Stimulated activated CD4-positive, alpha-beta T cell treated with anti-CD3 and anti-CD28 coated beads, TNF-alpha, amount 100 ng/mL, for 4 hours (primary cell): Measurements from ENCODE around the gene DOK3.

Source experiments
- DNase-seq, 3 experiments: peaks; one replicate each; pipeline ENCODE4 v3.0.0-alpha.2; 2020; ENCODE audit warnings: low read depth in 3 of 3

Gene DOK3

DNA sequence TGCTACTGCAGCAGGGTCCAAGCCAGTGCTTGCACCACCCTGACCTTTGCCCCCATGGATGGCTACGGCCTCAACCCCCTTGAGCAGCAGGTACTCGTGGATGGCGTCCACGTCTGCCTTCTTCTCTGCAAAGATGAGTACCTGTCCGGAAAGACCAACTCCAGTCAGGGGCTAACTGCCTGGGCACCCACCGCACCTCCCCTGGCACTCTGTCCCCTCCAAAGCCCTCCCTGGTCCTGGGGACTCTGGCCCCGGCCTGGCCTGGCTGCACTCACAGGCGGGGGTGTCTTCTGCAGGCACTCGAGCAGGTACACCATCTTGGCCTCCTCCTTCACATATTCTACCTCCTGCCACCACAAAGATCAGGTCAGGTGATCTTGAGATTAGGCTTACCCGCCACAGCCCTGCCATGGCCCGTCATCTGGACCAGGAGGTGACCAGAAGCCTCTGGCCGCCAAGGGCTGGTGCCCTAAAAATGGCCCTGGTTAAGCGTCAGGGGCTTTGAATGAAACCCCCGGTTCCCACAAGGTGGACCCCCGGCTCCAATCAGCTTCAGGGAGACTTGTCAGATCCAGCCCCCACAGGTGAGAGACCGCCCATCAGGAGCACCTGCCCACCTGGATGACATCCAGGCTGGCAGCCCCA, 3.2 kb upstream of the DOK3 start:
- DNase-seq: no peak

DNA sequence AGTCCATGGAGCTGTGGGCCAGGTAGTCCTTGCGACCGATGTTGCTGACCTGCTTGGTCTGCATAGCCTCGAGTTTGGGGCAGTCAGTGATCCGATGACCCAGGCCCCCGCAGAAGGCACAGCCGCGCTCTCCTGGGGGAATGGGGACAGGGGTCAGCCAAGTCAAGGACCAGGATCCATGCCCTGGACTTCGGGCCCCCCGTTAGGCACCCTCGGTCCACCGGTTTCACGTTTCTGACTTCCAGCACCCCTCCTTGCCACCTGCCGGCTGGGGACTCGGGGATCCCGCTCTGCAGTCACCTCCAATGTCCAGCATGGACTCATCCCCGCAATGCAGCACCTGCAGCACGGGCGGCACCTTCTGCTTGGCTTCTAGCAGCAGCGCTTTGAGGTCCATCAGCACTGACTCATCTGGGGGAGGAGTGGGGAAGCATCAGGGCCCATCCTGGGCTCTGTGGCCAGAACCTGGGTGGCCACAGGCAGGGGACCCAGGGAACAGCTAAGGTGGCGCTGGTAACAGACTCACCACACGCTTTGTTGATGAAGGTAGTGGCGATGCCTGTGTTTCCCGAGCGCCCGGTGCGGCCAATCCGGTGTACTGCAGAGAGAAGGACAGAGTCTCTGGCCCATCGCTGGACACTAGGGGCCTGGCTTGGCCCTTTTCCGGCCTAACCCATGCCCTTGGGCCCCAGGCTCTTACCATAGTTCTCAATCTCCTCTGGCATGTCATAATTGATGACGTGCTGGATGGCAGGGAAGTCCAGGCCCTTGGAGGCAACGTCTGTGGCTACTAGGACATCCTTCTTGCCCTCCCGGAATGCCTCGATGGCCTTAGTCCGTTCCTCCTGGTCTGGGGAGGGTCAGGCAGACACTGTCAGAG, 2.4 kb upstream of the DOK3 start:
- no peak for DNase-seq

DNA sequence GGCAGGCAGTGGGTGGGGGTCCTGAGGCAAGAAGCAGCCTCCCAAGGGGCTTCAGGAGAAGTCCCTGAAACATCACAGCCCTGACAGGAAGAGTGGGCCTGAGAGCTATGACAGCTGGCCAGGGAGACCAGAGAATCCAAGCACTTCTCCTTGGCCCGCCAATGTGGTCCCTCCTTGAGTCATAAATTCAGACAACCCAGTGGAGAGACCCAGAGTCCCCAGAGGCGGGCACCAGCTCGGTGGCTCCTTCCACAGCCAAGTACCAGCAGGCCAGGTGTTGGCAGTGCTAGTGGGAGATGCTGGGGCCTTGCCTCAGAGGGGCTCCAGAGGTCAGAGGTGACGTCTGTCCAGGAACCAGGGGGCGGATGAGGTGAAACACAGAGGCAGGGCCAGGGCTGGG, 1.6 kb upstream of the DOK3 start:
- DNase-seq: no peak

DNA sequence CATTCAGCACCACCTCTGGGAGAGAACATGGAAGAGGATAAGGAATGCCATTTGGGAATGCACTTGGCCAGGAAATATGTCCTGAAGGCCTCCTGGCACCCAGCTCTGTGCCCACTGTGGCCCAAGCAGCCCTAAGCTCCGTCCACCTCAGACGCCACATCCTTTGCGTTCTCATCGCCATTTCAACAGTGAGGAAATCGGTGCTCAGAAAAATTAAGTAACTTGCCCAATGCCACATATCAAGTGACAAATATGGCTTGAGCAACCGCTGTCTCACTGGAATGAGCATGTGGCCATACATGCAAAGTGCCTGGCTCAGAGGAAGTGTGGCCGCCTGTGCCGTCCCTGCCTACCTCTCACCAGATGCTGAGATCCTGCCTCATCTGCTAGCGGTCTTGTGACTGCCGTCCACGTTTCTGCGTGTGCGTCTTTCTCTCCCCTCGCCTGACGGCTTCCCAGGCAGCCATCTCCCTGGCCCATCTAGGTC, 984 bp upstream of the DOK3 start:
- DNase-seq: no peak

DNA sequence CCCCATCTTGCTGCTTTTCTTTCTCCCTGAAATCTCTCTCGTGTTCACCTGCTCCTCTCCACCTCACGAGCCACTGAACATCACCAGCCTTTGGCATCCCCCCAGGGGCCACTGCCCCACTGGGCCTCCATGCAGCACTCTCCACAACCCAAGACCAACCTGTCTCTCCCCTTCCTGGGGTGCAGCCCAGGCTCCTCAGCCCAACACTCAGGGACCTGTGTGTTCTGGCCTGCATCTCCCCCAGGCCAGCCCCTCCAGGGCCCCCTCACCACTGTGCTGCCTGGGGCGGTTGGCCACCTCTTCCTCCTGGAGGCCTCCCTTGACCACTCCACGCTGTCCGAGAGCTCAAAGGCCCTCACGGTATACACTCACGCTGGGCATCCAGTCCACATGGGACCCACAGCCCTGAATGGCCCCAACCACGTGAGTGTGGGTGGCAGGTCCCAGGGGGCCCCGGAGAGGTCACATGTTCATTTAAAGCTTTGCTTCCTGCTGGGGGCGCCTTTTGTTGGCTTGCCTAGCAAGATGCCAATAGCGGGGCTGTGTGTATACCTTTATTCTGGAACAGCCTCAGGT, 453 bp upstream of the DOK3 start:
- DNase-seq: no peak

DNA sequence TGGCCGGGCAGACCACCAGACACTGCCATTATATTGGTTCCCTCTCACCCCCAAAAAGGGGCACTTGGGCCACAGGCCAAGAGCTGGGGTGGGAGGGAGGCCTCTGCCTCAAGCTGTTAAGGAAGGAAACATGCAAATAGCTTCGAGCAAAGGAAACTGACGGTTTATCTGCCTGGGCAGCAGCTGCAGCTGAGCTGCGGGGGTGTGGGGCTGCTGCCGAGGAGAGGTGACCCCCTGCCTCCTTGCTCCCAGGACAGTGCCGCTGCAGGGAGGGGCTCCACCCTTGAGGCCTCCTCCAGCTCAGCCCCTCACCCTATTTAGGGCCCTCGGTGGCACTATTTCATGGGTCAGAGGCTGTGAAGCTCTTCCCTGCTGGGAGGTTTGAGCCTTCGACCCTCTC, 789 bp downstream of the DOK3 start:
- no peak for DNase-seq

DNA sequence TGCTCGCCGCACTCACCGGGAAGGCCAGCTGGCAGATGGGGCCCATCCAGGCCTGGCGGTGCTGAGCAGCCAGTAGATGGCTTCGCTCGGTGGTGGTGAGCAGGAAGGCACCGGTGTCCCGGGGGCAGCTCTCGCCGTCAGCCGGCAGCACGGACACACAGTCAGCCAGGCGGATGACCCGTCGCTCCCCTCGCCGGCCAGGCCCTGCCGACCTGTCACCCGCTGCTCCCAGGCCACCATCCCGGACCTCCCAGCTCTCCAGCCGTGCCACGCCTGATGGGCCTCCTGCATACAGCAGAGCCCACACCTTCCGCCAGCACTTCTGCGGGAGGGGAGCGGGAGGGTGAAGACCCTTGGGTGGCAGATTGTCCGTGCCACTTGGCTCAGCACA, 1.4 kb downstream of the DOK3 start:
- DNase-seq: no peak

DNA sequence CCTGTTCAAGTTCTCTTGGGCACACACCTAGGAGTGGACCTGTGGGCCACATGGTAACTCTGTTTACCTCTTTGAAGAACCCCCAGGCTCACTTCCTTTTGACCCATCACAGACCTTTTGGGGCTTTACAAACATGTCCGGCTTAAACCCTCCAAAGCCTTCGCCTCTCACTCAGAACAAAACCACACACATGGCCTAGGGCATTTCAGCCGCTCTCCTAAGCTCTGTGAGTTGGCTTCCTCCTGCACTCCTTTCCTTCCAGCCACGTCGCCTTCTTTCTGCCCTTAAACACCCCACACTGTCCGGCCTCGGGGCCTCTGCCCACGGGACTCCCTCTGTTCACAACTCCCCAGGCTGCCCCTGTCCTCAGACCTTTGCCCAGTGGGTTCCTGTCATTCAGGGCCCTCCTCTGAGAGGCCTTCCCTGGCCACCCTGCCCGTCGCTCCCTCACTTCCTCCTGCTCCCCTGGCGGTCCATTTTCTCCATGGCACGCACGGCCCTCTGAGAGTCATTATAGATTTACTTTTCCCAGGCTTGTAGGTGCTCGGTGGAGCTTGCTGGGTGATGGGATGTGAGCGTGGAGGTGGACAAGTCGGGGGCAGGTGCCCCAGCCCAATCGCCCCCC, 1.9 kb downstream of the DOK3 start:
- DNase-seq: no peak

DNA sequence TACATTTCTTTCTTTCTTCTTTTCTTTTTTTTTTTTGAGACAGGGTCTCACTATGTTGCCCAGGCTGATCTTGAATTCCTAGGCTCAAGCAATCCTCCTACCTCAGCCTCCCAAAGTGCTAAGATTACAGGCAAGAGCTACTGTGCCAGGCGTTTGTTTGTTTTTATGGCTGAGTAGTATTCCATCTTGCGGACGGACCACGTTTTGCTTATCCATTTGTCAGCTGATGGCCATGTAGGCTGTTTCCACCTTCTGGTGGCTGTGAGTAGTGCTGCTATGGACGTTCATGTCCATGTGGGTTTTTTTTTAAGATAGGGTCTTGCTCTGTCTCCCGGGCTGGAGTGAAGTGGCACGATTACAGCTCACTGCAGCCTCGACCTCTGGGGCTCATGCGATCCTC, 2.5 kb downstream of the DOK3 start:
- DNase-seq: no peak

DNA sequence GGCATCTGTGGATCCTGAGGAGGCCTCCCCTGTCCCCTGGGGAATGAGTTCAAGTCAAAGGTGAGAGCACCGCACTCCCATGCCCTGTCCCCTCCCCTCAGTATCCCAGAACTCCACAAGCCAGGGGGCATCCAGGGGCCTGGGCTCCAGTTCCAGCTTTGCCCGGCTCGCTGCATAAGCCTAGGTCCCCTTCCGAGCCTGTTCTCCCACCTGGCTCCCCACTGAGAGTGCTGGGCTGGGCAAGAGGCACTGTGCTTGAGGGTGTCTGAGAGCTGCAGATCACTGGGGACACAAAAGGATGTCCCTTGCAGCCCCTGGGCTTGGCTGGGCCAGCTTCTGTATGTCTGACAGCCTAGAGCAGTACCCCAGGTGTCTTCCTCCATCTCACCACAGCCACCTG, 4.6 kb downstream of the DOK3 start:
- DNase-seq: no peak

DNA sequence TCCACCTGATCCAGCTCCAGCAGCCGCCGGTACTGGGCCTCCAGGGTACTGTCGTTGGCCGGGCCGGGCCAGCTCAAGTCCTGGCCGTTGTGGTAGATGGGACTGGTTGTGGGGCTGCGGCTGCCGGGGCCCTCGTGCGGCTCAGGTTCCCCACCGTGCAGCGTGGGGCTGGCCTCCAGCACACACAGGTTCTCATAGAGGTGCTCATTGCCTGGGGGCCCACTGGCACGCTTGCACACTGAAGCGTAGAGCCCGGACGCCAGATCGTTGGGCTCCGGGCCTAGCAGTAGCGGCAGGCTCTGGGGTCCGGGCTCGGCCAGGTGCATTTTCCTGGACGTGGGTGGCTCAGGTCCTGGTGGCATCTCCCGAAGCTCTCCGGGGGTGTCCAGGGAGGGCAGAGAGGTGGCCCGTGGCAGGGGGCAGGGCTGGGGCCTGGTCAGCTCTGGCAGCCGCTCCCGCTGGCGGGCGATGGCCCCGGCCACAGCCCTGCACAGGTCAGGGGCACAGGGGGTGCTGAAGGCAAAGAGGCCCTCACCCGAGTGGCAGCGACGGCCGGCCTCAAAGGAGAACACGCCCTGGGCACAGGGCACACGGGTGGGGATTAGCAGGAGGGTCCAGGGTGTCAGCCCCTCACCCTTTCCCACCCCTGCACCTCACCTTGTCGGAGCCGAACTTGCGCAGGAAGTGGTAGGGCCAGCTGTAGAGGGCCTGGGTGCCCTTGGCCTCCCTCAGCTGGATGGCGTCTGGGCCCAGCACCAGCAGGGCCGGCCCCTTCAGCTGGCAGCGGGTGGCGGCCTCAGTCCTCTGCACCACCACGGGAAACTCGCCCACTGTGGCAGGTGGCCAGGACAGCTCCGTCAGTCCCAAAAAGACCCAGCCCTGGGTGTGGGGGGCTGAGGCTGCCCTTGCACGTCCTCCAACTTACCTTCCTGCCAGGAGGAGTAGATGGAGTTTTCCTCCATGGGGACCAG, 5.3 kb downstream of the DOK3 start:
- DNase-seq: no peak

DNA sequence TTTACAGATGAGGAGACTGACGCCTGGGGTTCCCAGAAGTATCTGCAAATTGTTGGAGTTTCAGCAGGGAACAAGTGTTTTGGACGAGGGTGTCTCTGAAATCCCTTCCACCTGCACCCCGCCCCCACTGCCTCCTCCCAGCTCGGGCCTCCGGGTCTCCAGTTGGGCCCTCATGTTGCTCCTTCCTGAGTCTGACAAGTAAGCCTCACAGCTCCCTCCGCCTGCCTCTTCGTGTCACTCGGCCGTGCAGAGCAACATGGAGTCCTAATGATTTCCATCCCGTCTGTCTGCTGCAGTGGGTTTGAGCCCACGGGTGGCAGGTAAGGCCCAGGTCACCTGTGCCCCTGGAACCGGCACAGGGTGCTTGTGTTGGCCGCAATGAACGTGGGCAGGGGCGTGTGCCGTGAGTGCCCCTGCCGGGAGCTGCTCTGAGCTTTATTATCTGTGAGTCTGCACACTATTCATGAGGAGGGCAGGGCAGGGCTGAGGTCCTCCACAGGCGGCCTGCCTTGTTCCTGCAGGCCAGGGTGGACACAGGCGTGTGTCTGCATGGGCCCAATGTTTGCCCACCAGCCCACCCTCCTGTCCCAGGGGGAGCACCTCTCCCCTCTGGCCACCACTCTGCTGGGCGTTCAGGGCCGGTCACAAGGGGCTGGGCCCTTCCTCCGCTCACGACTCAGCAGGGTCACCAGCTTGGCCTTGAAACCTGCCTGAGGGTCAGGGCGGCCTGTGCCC, 6.1 kb downstream of the DOK3 start:
- DNase-seq: no peak

DNA sequence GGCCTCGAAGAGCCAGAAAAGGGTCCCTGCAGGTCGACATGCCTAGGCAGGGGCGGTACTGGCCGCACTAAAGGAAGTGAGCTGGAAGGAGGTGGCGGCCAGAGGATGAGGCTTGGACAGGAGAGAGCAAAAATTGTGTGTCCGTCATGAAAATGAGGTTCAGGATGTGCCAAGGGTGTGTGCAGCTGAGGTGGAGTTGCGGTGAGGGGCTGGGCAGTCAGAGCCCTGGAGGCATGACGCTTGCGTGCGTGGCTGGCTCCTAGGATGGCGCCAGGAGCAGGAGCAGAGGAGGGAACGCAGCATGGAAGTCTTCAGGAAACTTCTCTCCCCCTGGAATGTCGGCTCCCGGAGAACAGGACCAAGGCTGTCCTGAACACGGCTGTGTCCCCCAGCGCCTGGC, 6.7 kb downstream of the DOK3 start:
- DNase-seq: no peak

DNA sequence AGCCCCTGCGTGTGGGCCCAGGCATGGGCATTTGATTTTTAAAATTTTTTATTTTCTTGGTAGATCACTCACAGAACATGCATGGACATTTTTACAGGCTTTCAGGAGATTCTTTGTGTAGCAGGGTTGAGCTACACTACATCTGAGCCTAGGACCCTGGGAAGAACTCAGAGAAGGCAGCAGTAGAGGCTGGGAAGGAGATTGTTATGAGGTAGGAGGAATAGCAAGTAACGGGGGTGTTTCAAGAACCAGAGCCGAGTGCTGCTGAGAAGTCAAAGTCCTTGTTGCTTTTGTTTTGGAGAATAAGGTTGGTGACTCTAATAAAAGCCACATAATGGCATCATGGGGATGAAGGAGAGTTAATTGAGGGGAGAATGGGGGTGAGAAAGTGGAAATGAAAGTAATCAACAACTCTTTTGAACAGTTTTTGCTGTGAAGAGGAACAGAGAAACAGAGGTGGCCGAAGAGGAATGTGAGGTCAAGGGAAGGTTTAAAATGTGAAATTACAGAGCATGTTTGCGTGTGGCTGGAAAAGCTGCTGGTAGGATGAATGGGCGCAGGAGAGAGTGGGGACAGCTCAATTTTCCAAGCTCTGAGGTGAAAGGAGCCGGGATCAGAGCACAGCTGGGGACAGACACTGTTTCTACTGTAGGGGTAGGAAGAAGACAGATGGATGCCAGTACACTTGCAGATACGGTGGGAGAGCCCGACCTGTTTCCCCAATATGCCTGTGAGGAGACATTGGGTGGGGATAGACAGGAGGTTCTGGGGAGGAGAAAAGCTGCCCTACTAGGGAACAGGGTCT, 7.5 kb downstream of the DOK3 start:
- DNase-seq: no peak

DNA sequence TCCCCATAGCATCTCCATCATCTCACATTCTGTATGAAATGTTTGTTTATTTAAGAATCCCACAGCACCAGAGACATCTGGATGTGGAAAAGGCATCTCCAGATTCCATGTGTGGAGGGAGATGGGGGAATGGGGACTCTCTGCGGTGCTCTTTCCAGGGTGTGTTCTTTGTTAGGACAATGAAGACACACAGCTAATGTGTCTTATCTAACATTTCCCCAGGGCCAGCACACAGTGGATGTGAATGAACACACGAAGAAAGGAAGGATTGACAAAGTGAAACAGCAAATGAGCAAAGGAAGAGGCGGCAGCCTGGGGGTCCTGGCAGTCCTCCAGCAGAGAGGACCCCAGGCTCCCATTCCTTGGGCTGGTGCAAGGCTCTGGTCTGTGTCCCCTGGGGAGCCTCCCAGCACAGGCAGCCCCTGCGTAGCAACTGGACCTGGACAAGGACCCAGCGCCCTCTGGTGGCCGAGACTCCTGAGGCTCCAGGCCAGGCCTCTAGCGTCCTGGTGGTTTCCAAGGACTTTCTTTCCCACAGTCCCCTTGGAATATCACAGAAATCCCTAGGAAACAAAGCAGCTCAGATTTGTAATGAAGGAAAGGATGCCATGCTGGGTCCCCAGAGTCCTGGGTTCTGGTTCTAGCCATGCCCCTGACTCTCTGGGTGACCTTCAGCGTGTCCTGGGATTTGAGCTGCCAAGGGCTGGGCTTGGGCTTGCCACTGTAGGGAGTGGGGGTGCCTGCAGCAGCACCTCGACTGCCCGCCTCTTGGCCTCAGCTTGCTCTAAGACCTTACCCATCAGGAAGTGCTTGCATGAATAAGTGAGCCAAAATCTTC, 8.7 kb downstream of the DOK3 start:
- DNase-seq: peak; percentile 65 to 84 (median 76)

DNA sequence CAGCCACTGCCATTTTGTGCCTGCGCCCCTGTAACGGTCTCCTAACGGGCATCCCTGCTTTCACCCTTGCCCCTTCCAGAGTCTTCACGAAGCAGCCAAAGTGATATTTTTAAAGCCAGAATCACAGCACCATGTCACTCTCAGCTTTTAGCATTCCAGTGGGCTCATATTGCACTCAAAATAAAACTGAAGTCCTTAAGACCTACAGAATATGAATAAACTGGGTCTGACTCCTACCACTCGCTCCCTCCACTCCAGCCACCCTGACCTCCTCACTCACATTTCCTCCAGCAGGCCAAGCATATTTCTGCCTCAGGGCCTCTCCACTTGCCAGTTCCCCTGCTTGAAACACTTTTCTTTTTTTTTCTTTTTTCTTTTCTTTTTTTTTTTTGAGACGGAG, 9.8 kb downstream of the DOK3 start:
- no peak for DNase-seq

DNA sequence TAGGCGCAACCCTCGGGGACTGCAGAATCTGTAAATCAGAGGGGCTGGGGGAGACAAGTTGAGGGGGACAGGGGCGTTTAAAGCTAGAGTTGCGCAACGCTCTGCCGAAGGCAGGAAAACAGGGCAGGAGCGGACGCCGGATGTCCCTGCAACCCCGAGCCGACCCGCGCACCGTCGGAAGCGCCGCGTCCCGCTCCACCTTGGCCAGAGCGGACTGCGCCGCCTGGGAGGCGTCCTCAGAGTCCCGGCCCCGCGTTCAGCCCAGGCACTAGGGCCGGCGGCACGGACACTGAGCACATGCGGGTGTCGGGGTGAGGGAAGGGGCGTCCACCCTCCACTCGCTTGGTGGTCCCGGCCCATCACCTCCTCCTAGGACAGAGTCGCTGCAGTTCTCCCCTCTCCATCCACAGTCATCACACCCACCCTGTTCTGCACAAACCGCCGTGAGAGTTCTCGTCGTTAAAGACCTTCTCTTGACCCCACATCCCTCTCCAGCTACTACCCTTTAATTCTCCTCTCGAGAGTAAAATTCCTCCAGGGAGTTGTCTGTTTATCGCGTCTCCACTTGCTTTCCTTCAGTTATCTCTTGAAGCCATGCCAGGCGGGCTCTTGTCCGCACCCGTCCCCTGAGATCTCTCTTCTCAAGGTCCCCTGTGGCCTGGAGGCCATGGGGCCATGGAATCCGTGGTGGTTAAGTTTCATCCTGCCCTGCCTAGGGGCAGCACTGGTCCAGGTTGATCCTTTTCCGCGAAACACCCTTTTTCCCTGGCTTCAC, 11.4 kb downstream of the DOK3 start:
- DNase-seq: no peak
